IMR-90 (cell line): Measurements from ENCODE around the gene PILRA. TPM values are rescaled to one million over a fixed set of nuclear protein-coding genes. Genes with fewer than 3 reads are reported as not detected.

ENCODE experiments used
- ATAC-seq: fragments of 200-7000 bp; cut with Tn5 transposase; 2 replicates; pipeline ENCODE4 v1.9.1; 2020; ENCODE audit warnings: low read depth, mild to moderate bottlenecking, moderate library complexity
- BruUV-seq: library from RNA; stranded (reverse); fragments of 400-500 nt; replicated peaks from 2 replicates; lab custom pipeline; 2021; lab: Mats Ljungman, UMichigan
- CTCF ChIA-PET: fragments of 300-600 bp; formaldehyde crosslinking; extraction: SDS; loops from one replicate; lab custom pipeline; 2021; ENCODE audit warnings: antibody characterized with exemption; lab: Yijun Ruan, JAX
- POLR2A ChIA-PET: fragments of 300-600 bp; sonication (Branson Sonifier 250); formaldehyde crosslinking; loops from one replicate; lab custom pipeline; 2022; ENCODE audit warnings: antibody characterized with exemption; ENCODE audit not compliant: unreplicated experiment; lab: Charles Lee
- DNase-seq: peaks from one replicate; pipeline ENCODE4 v3.0.0; 2013
- H2AFZ ChIP-seq: replicated peaks from 2 replicates; pipeline ENCODE3; 2013; ENCODE audit warnings: low read length, mild to moderate bottlenecking; ENCODE audit not compliant: poor library complexity
- H2AK5ac ChIP-seq: 2 replicates; pipeline ENCODE4 v1.6.1; 2013; ENCODE audit warnings: low read depth, low read length, inconsistent platforms
- H2AK9ac ChIP-seq: replicated peaks from 2 replicates; pipeline ENCODE3; 2013; ENCODE audit warnings: mild to moderate bottlenecking, low read depth, low read length, moderate library complexity; ENCODE audit not compliant: poor library complexity
- H2BK120ac ChIP-seq: 2 replicates; pipeline ENCODE4 v1.6.1; 2013; ENCODE audit warnings: low read depth, low read length, inconsistent platforms
- H2BK15ac ChIP-seq: 3 replicates; pipeline ENCODE4 v1.6.1; 2013; ENCODE audit warnings: low read depth, low read length, inconsistent platforms
- H2BK20ac ChIP-seq: 2 replicates; pipeline ENCODE4 v1.6.1; 2013; ENCODE audit warnings: low read depth, mild to moderate bottlenecking, inconsistent platforms, low read length, moderate library complexity
- H2BK5ac ChIP-seq: 2 replicates; pipeline ENCODE4 v1.6.1; 2013; ENCODE audit warnings: mild to moderate bottlenecking, low read depth, low read length, inconsistent platforms; ENCODE audit not compliant: poor library complexity, severe bottlenecking
- H3K14ac ChIP-seq: replicated peaks from 2 replicates; pipeline ENCODE4 v1.6.1; 2013; ENCODE audit warnings: low read depth, low read length, inconsistent platforms
- H3K18ac ChIP-seq: 2 replicates; pipeline ENCODE4 v1.6.1; 2013; ENCODE audit warnings: low read depth, low read length, control low read depth
- H3K23ac ChIP-seq: 2 replicates; pipeline ENCODE4 v1.6.1; 2013; ENCODE audit warnings: low read depth, low read length, inconsistent platforms
- H3K27ac ChIP-seq: 2 replicates; pipeline ENCODE4 v1.5.1; 2013; ENCODE audit warnings: mild to moderate bottlenecking, control low read depth, low read length; ENCODE audit not compliant: insufficient read depth
- H3K27me3 ChIP-seq: 2 replicates; pipeline ENCODE4 v1.6.1; 2013; ENCODE audit warnings: low read length; ENCODE audit not compliant: control insufficient read depth, insufficient read depth
- H3K36me3 ChIP-seq: 2 replicates; pipeline ENCODE4 v1.6.1; 2013; ENCODE audit warnings: low read length, mixed read lengths; ENCODE audit not compliant: control insufficient read depth, insufficient read depth
- H3K4ac ChIP-seq: 2 replicates; pipeline ENCODE4 v1.6.1; 2013; ENCODE audit warnings: low read depth, low read length, inconsistent platforms
- H3K4me1 ChIP-seq: 2 replicates; pipeline ENCODE4 v1.6.1; 2013; ENCODE audit warnings: low read length, mixed read lengths; ENCODE audit not compliant: control insufficient read depth, insufficient read depth
- H3K4me2 ChIP-seq: 2 replicates; pipeline ENCODE4 v1.6.1; 2013; ENCODE audit warnings: low read depth, mild to moderate bottlenecking, control low read depth, low read length, moderate library complexity
- H3K4me3 ChIP-seq: 2 replicates; pipeline ENCODE4 v1.5.1; 2013; ENCODE audit warnings: low read depth, mild to moderate bottlenecking, control low read depth, low read length, moderate library complexity; ENCODE audit not compliant: insufficient read depth
- H3K56ac ChIP-seq: 2 replicates; pipeline ENCODE4 v1.6.1; 2013; ENCODE audit warnings: low read length, inconsistent platforms; ENCODE audit not compliant: insufficient read depth; ENCODE audit errors: extremely low read depth
- H3K79me1 ChIP-seq, 2 experiments: 2 replicates each; pipeline ENCODE4 v1.6.1; 2013; ENCODE audit warnings: low read length in 2 of 2, inconsistent platforms in 1 of 2, low read depth in 1 of 2
- H3K9ac ChIP-seq: 2 replicates; pipeline ENCODE4 v1.6.1; 2013; ENCODE audit warnings: low read depth, low read length, control low read depth
- H3K9me1 ChIP-seq: 2 replicates; pipeline ENCODE4 v1.6.1; 2013; ENCODE audit warnings: low read length, inconsistent platforms; ENCODE audit not compliant: insufficient read depth
- H3K9me3 ChIP-seq: 2 replicates; pipeline ENCODE4 v1.6.1; 2013; ENCODE audit warnings: low read length; ENCODE audit not compliant: control insufficient read depth, insufficient read depth
- H4K20me1 ChIP-seq: 2 replicates; pipeline ENCODE4 v1.6.1; 2013; ENCODE audit warnings: low read length, inconsistent platforms; ENCODE audit not compliant: insufficient read depth
- H4K5ac ChIP-seq: 2 replicates; pipeline ENCODE4 v1.6.1; 2013; ENCODE audit warnings: mild to moderate bottlenecking, low read depth, low read length, control low read depth
- H4K8ac ChIP-seq, 2 experiments: 2 replicates each; pipeline ENCODE4 v1.6.1; 2013; ENCODE audit warnings: low read depth in 2 of 2, low read length in 2 of 2, control low read depth in 1 of 2, inconsistent platforms in 1 of 2
- H4K91ac ChIP-seq: 2 replicates; pipeline ENCODE4 v1.6.1; 2013; ENCODE audit warnings: low read depth, low read length, inconsistent platforms; ENCODE audit not compliant: insufficient read depth
- BHLHE40 ChIP-seq: fragments of 150-350 bp; IDR thresholded peaks from 2 replicates; pipeline ENCODE4 v1.6.1; 2016; ENCODE audit warnings: mild to moderate bottlenecking, low read depth, low read length
- CEBPB ChIP-seq: IDR thresholded peaks from 2 replicates; pipeline ENCODE4 v1.6.1; 2012; ENCODE audit warnings: low read depth, low read length, improper control_type of control experiment
- CHD1 ChIP-seq: IDR thresholded peaks from 2 replicates; pipeline ENCODE4 v1.6.1; 2012; ENCODE audit warnings: low read depth, low read length, improper control_type of control experiment
- CTCF ChIP-seq: conservative IDR thresholded peaks from 2 replicates; pipeline ENCODE4 v1.5.1; 2012; ENCODE audit warnings: mild to moderate bottlenecking, low read depth, low read length, improper control_type of control experiment
- FOS ChIP-seq: fragments of 150-350 bp; IDR thresholded peaks from 2 replicates; pipeline ENCODE4 v1.6.1; 2016; ENCODE audit warnings: low read depth, low read length
- MAFK ChIP-seq: IDR thresholded peaks from 2 replicates; pipeline ENCODE4 v1.6.1; 2012; ENCODE audit warnings: low read depth, low read length, improper control_type of control experiment
- MAZ ChIP-seq: IDR thresholded peaks from 2 replicates; pipeline ENCODE4 v1.6.1; 2012; ENCODE audit warnings: low read depth, mild to moderate bottlenecking, low read length, improper control_type of control experiment, moderate library complexity, borderline replicate concordance
- MXI1 ChIP-seq: IDR thresholded peaks from 2 replicates; pipeline ENCODE4 v1.6.1; 2012; ENCODE audit warnings: low read depth, mild to moderate bottlenecking, low read length, moderate library complexity, borderline replicate concordance
- NFE2L2 ChIP-seq: fragments of 150-350 bp; IDR thresholded peaks from 2 replicates; pipeline ENCODE4 v1.6.1; 2016; ENCODE audit warnings: low read depth, mild to moderate bottlenecking, low read length
- POLR2A ChIP-seq: IDR thresholded peaks from 2 replicates; pipeline ENCODE4 v1.6.1; 2012; ENCODE audit warnings: mild to moderate bottlenecking, low read depth, low read length
- RAD21 ChIP-seq: IDR thresholded peaks from 2 replicates; pipeline ENCODE4 v1.6.1; 2012; ENCODE audit warnings: low read length, improper control_type of control experiment
- RCOR1 ChIP-seq: IDR thresholded peaks from 2 replicates; pipeline ENCODE4 v1.6.1; 2012; ENCODE audit warnings: mild to moderate bottlenecking, low read length, improper control_type of control experiment; ENCODE audit not compliant: insufficient replicate concordance
- RFX5 ChIP-seq: IDR thresholded peaks from 2 replicates; pipeline ENCODE4 v1.8.0; 2012; ENCODE audit warnings: low read depth, mild to moderate bottlenecking, low read length, moderate library complexity
- SMC3 ChIP-seq: fragments of 150-350 bp; IDR thresholded peaks from 2 replicates; pipeline ENCODE4 v1.6.1; 2016; ENCODE audit warnings: low read depth, mild to moderate bottlenecking, antibody characterized with exemption, low read length, moderate library complexity
- USF2 ChIP-seq: fragments of 150-350 bp; IDR thresholded peaks from 2 replicates; pipeline ENCODE4 v1.6.1; 2017; ENCODE audit warnings: mild to moderate bottlenecking, antibody characterized with exemption, low read length, low read depth
- WGBS, 2 experiments: methylation state at CpG; one replicate each; pipeline versions ENCODE4 v1.1.5 to v1.1.7; 2013; ENCODE audit warnings: missing lambda C conversion rate in 2 of 2; ENCODE audit not compliant: insufficient read length in 1 of 2; ENCODE audit errors: extremely low coverage in 2 of 2; 5-methylcytosine and 5-hydroxymethylcytosine counted together
- dilution Hi-C: fragments of 300-500 bp; cut with HindIII; formaldehyde crosslinking; loops from one replicate; pipeline ENCODE4 v1.14.3; 2018; ENCODE audit warnings: low sequenced_read_pairs; ENCODE audit not compliant: unreplicated experiment
- in situ Hi-C: fragments of 300-500 bp; cut with MboI; formaldehyde crosslinking; loops from 3 replicates; pipeline ENCODE4 v1.14.3; 2019; ENCODE audit warnings: low sequenced_read_pairs, inconsistent platforms, mixed read lengths
- intact Hi-C: fragments of 100-400 bp; cut with micrococcal nuclease; formaldehyde crosslinking; loops from 2 replicates; pipeline ENCODE4 v1.10.0; 2022
- polyA plus RNA-seq, 3 experiments: library from polyadenylated mRNA; depleted of rRNA; stranded (reverse); fragments of >200 nt; gene quantifications; 2 replicates each; pipeline ENCODE4 v1.2.3, GENCODE V29; 2012; ENCODE audit warnings: low replicate concordance in 1 of 3
- total RNA-seq: library from RNA; depleted of rRNA; stranded (reverse); fragments of >200 nt; gene quantifications from 2 replicates; pipeline ENCODE4 v1.2.3, GENCODE V29; 2012
- TF ChIP-seq, protein P1 (sequence below): fragments of 150-350 bp; IDR thresholded peaks from 2 replicates; pipeline ENCODE4 v1.6.1; 2016; ENCODE audit warnings: low read depth, mild to moderate bottlenecking, low read length, moderate library complexity, borderline replicate concordance

Gene PILRA
- total and polyA plus RNA-seq, 2 of the 4 experiments (the other 2 are of a cell fraction), result 0.56 TPM; not detected in 1

DNA sequence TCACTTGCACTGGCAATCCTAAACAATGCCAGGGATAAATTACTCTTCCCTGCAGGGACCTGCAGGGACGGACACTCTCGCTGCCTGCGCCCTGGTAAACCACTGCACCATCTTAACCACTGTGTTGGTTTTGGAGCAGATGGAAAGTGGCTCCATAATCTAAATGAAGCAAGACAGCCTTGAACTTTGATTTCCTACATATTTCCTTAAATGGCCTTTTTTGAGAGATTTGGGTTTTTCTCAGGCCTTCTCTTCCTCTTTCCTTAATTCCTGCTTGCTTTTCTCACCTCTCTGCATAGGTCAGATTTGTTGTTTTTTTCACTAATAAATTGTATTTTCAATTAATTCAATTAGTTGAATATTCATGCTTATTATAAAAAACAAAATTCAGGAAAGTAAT lies 2.8 kb downstream of the PILRA start:
- CTCF ChIA-PET, result interaction anchor here (0.7 kb wide), 1 partner anchor 43 kb away, joined by 5 read pairs; no protein-coding TSS in a partner anchor
- no peak overlapping the region for H3K14ac ChIP-seq

More for the DNA sequence above, 2.8 kb downstream of the PILRA start:
- dilution Hi-C loops, result no loop called here
- H2BK5ac ChIP-seq, result no peak overlapping the region
- in situ Hi-C loops, result no loop called here
- H2AK5ac ChIP-seq, result no peak overlapping the region
- H3K27me3 ChIP-seq, result no peaks in the 10 kb centered on the region
- no peaks in the 10 kb centered on the region for H3K79me1 ChIP-seq
- H3K4me3 ChIP-seq, result no peak overlapping the region
- no TSS peak for BruUV-seq
- H2AFZ ChIP-seq, result no peak overlapping the region
- H3K9ac ChIP-seq, result no peak overlapping the region
- TF ChIP-seq USF2 (no peak), FOS (no peak), SMC3 (no peak), MAZ (no peak), RCOR1 (no peak), CEBPB (no peak), CTCF (no peak), RAD21 (no peak), POLR2A (no peak), RFX5 (no peak), BHLHE40 (no peak), NFE2L2 (no peak), CHD1 (no peak), MXI1 (no peak), MAFK (no peak)
- TF ChIP-seq, protein P1, sequence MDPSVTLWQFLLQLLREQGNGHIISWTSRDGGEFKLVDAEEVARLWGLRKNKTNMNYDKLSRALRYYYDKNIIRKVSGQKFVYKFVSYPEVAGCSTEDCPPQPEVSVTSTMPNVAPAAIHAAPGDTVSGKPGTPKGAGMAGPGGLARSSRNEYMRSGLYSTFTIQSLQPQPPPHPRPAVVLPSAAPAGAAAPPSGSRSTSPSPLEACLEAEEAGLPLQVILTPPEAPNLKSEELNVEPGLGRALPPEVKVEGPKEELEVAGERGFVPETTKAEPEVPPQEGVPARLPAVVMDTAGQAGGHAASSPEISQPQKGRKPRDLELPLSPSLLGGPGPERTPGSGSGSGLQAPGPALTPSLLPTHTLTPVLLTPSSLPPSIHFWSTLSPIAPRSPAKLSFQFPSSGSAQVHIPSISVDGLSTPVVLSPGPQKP, result no peak
- H4K8ac ChIP-seq, result no peak overlapping the region
- H3K23ac ChIP-seq, result no peak overlapping the region
- H3K56ac ChIP-seq, result no peak overlapping the region
- no peak overlapping the region for H3K18ac ChIP-seq
- H2AK9ac ChIP-seq, result no peak overlapping the region
- DNase-seq (no peak), ATAC-seq (no peak)
- H3K4me1 ChIP-seq, result peaks cover 8% of the 10 kb centered on the region
- H3K9me3 ChIP-seq, result no peaks in the 10 kb centered on the region
- H2BK15ac ChIP-seq, result no peak overlapping the region
- H3K27ac ChIP-seq, result no peak overlapping the region
- POLR2A ChIA-PET, result no interaction called here
- intact Hi-C loops, result no loop called here
- no peak overlapping the region for H3K4me2 ChIP-seq
- no peak overlapping the region for H2BK120ac ChIP-seq
- H4K20me1 ChIP-seq, result no peaks in the 10 kb centered on the region
- H2BK20ac ChIP-seq, result no peak overlapping the region
- no peak overlapping the region for H3K4ac ChIP-seq
- no peaks in the 10 kb centered on the region for H3K36me3 ChIP-seq
- 0 out of 2 replicates have a peak, but pooled peaks cover 3% of the 10 kb centered on the region for H3K9me1 ChIP-seq
- H4K5ac ChIP-seq, result no peak overlapping the region
- H4K91ac ChIP-seq, result no peak overlapping the region
- WGBS, 2 experiments, result no CpG with 5 or more reads among the region's 3 CpGs
